HG03060 (cell line): ENCODE results near the gene TLX2.
A peak's percentile ranks its signal among the peaks of the same experiment; 100 is the strongest.
"Not testable (repeated sequence)": the region's sequence is repeated elsewhere in the genome, so short reads cannot be mapped to it uniquely, and the experiment has no call there.

Source experiments
- ATAC-seq: cut with Tn5 transposase; IDR thresholded peaks from one replicate; pipeline ENCODE4 v1.9.1; 2021; ENCODE audit warnings: low read depth, moderate number of reproducible peaks; ENCODE audit not compliant: unreplicated experiment

Gene TLX2

DNA sequence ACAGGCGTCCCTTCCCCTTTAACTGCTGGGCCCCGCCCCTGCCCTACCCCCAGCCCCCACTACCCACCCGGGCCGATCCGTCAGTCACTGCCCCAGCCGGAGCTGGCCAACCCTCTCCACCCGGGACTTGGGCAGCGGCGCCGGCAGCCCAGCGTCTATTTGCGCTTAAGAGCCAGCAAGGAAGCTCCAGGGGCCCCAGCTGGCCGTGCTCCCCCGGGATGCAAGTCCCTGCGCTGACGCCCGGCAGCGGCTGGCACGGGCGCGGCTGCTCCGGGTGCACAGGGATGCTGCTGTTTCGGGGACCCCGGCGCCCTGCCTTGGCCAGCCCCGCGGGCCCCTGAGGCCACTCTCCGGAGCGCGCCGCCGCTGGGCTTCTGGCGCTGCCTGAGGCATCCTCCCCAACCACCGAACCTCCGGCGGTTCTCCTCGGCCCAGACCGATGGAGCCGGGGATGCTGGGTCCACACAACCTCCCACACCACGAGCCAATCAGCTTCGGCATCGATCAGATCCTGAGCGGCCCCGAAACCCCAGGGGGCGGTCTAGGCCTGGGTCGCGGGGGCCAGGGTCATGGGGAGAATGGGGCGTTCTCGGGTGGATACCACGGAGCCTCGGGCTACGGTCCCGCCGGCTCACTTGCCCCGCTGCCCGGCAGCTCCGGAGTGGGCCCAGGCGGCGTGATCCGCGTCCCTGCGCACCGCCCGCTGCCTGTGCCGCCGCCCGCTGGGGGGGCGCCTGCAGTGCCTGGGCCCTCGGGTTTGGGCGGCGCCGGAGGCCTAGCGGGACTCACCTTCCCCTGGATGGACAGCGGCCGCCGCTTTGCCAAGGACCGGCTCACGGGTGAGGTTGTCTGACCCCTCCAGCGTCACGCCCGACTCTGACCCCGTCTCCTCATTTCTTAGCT, at the start of gene TLX2:
Gene TLX2, plus strand, starts transcription at position 83 of the 903 bp plus-strand sequence. Its CDS starts 357 bp downstream, at position 440.
- ATAC-seq, result no peak

GRCh38 chr2:74470742-74471141, 43.5 kb upstream of the TLX2 start:
- not testable (repeated sequence) for ATAC-seq

DNA sequence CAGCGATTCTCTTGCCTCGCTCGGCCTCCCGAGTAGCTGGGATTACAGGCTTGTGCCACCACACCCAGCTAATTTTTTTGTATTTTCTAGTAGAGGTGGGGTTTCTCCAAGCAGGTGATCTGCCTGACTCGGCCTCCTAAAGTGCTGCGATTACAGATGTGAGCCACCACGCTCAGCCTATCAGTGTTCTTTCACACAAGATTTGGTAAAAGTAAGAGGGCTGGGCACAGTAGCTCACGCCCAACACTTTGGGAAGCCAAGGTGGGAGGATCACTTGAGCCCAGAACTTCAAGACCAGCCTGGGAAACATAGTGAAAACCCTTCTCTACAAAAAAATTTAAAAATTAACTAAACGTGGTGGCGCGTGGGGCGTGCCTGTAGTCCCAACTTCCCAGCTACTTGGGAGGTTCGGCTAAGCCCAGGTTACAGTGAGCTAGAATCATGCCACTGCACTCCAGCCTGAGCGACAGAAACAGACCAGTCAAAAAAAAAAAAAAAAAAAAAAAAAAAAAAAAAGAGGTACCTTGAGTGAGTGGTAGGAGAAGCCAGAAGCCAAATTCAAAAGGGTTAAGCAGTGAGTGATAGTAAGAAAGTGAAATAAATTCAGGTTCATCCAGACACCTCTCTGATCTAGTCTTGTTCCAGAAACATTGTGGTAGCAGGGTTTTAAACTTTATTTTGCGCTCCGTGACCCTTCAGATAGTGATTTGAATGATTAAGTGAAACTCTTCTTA, 42.8 kb upstream of the TLX2 start:
- no peak for ATAC-seq

DNA sequence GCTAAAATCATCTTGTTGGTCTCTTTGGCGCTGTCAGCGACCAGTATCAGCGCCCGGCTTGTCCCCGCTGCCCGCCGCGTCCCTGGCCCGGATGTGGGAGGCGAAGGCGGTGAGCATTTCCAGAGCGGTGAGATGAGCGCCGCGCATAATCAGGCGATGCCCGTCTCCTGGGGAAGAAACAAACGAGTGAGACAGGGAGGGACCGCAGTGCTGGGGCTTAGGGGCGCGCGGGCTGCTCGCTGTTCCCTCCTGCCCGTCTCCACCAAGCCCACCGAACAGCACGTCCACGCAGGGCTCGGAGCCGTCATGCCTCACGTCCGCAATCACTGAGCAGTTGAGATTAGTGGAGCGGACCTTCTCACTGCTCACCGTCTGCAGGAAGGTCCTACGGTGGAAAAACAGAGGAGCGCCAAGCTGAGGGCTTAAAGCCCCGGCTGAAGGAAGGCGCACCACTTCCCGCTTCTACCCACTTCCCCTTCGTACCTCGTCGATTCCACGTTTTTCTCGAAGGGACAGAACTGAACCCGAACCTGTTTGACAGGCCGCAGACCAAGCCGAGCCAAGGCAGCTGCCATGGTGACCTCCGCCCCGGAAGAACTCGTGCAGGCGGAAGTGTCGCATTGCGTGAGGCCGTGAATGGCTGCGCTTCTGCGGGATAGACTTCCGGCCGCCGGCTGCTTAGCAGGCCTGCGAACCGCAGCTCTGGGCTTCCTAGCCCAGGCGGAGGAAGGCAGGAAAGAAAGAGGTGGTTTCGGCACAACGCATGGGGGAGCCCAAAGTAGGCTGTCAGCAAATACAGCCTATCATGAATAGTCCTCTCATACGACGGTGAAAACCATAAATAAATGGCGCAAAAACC, 41.9 kb upstream of the TLX2 start, which contains the start of gene MRPL53:
Gene MRPL53, minus strand, starts transcription at position 595 of the 859 bp plus-strand sequence. Its CDS starts 20 bp downstream, at position 575.
- ATAC-seq, result peak; percentile 55

GRCh38 chr2:74472945-74473258, 41.3 kb upstream of the TLX2 start:
- ATAC-seq, result no peak

DNA sequence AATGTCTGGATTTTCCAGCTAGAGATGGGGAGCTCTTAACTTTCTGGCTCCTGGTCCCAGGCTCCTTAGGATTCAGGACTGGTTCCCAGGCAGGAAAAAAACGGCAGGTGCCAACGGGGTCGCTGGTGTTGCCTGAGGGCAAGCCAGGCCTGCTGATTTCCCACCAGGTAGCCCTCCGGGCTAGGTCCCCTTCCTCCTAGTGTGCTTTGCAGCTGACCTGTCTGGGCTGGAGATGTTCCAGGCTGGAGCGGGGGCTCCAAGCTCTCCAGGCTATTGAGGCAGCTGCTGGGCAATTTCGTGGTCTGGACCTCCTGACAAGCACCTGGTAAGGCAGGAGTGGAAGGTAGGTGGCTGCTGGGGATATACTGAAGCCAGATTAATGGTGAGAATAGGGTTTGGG, 39.8 kb upstream of the TLX2 start:
- ATAC-seq, result no peak

DNA sequence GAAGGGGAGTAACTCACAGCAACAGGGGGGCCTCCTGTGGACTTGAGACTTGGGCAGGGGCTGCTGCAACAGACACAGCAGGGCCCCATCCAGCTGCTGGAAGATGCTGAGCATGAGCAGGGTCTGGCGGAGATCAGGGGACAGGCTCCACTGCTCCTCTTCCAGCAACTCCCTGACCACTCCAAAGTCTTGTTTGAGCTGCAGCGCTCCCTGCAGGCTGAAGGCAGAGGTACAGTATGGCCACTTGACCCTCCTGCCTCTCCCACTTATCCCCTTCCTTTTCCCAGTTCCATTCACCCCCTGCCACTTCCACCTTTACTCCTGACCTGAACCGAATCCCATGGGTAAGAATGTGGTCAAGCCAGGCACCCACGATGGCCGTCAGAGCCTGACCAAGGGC, 39.4 kb upstream of the TLX2 start:
- no peak for ATAC-seq

- ATAC-seq, result no peak
These were observed 32.8 kb upstream of the TLX2 start for GRCh38 chr2:74481431-74481830.

DNA sequence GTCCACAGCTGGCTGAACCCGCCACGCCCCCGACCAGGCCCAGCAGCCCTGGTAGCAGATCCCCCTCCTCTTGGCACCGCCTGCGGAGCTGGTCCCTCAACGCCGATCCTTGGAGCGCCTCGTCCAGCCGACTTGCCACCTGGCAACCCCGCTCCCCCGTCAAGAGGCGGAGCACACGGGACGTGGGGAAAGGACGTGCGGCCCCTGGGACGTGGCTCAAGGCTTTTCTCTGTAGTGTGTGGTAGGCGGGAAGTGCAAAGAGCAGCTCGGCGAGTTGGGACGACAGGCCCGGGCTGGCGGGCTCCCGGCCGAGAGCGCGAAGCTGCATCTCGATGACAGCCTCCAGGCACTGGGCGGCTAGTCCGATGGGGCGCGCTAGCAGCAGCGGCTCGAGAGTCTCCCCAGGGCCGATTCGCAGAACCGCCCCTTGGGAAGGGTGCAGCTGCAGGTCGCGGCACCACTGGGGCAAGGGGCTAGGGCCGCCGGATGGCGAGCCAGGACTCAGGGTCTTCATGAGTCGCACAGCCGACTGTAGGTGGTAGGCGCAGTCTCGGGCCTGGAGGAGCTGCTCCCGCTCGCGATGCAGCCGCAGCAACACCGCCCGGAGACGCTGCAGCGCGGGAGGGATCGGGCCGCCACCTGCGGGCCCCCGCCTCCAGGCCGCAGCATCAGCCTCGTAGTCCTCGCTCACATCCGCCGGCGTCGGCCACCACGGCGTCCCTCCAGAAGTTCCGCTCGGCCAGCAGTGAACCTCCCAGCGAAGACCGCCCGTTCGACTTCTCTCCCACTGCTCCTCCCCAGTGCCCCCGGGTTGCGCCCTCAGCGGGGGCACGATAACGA, 32.1 kb upstream of the TLX2 start:
- ATAC-seq, result peak; percentile 13

GRCh38 chr2:74482801-74483674, 31.2 kb upstream of the TLX2 start, which contains the start of the genes CCDC142 and TTC31:
TSS of gene CCDC142 (minus strand) at chr2:74482998. CDS start at chr2:74482837, 161 bp downstream.
TSS of gene TTC31 (plus strand) at chr2:74483081. CDS start at chr2:74483096, 15 bp downstream.
- ATAC-seq, result peak; percentile 72

- not testable (repeated sequence) for ATAC-seq
These were observed 30.5 kb upstream of the TLX2 start for GRCh38 chr2:74483675-74484164.

DNA sequence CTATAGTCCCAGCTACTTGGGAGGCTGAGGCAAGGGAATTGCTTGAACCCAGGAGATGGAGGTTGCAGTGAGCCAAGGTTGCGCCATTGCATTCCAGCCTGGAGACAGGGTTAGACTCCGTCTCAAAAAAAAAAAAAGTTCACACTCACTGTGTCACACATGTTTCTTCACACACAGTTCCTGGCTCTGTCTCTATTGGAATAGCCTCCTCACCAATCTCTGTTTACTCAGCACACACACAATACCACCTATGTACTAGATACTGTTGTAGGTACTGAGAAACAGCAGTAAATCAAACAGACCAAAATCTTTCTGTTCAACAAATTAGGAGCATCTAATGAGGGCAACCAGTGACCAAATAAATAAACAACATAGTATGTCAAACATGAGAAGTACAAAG, 28.1 kb upstream of the TLX2 start:
- no peak for ATAC-seq

DNA sequence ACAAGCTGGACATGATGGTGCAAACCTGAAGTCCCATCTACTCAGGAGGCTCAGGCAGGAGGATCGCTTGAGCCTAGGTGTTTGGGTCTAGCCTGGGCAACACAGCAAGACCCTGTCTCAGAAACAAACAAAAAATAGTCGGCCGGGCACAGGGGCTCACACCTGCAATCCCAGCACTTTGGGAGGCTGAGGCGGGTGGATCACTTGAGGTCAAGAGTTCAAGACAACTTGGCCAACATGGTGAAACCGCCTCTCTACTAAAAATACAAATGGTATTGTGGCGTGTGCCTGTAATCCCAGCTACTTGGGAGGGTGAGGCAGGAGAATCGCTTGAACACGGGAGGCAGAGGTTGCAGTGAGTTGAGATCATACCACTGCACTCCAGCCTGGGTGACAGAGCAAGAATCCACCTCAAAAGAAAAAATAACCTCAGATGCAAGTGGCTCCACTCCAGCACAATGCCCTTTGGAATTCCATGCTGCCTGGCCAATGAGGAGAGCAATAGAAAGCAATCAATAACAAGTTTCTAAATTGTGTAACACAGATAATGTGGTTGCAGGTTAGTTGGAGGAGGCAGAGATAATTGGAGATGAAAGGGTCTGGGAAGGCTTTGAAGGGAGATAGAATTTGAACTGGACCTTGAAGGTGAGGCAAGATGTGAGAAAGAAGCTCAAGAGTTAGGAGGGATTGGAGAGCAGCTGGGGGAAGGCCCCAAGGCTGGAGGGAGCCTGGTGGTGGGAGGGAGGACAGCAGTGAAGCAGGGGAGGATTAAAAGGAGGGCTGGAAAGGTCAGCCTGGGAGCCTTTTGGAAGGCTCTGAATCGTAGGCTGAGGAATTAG, 25.4 kb upstream of the TLX2 start:
- ATAC-seq, result no peak

GRCh38 chr2:74489906-74490305, 24.3 kb upstream of the TLX2 start:
- no peak for ATAC-seq

DNA sequence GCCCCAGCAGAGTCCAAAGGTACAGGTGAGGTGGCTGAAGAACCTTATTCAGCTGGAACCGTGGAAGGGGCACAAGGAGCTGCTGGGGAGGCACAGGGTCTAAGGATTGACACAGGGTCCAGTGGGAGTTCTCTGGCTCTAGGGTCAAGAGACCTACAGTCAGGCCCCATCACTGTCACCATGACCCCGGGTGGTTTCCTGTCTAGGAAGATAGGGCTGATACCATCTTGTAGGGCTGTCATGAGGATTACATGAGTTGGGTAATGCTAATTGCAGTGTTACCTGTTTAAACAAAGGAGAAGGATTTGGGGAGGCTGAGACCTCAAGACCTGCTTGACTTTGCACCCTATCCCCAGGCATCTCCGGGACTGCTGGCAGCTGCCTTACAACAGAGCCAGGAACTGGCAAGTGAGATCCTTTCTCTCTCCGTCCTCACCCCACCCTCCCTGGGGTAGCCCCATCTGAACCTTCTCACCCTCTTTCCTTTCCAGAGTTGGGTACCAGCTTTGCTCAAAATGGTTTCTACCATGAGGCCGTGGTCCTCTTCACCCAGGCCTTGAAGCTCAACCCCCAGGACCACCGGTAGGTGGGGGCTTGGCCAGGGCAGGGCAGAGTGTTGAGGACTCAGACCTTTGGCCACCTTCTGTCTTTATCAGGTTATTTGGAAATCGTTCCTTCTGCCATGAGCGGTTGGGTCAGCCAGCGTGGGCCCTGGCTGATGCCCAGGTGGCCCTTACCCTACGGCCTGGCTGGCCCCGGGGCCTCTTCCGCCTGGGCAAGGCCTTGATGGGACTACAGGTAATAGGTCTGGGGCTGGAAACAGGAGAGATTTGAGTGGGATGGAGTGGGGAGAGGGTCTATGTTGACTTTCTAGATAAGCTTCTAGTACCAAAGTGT, 22.4 kb upstream of the TLX2 start:
- no peak for ATAC-seq

DNA sequence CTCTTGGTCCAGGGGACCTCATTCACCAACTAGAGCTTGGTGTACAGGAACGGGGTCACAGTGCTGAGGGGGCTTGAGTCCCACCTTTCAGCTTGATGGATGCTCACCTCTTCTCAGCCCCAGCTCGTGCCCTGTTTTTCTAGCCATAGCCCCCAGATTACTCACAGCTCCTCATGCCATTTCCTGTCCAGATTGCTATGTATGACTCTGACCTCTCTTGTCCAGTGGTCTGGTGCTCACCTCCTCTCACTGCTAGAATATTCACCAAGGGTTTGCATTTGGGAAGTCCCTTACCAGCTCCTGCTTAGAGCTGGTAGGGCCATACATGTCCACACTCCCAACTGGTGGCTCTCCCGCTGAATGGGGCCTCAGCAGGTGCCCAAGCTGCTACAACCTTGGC, 20.7 kb upstream of the TLX2 start:
- ATAC-seq, result no peak

DNA sequence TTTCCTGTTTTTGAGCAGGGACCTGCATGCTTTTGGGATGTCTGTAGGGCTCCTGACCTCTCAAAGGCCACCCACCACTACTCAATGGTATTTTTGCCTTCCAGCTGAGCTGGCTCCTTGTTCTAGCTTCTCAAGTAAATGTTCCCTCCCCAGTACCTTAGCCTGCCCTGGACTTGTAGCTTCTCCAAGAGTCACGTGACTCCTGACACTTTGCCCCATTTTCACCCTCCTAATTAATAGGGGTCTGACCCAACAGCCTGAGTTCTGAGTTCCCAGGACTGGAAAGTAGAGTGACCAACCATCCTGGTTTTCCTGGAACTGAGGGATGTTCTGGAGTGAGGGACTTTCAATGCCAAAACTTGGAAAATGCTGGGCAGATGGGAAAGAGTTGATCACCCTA, 18.8 kb upstream of the TLX2 start:
- no peak for ATAC-seq
